GM12878 (cell line): ENCODE results near the gene CAPN2. TPM values are rescaled to one million over a fixed set of nuclear protein-coding genes. Genes with fewer than 3 reads are reported as not detected.

Experiments used
- ATAC-seq: fragments of 200-7000 bp; cut with Tn5 transposase; 3 replicates; pipeline ENCODE4 v1.9.1; 2020; ENCODE audit warnings: mild to moderate bottlenecking, moderate library complexity
- BruUV-seq: library from RNA; stranded (reverse); fragments of 400-500 nt; replicated peaks from 2 replicates; lab custom pipeline; 2021; lab: Mats Ljungman, UMichigan
- CTCF ChIA-PET: fragments of 300-600 bp; sonication (Branson Sonifier 250); formaldehyde crosslinking; extraction: SDS; loops from one replicate; lab custom pipeline; 2021; ENCODE audit warnings: inconsistent platforms; lab: Yijun Ruan, JAX
- POLR2A ChIA-PET: fragments of 350-600 bp; formaldehyde crosslinking; extraction: SDS; loops from one replicate; lab custom pipeline; 2021; ENCODE audit warnings: inconsistent platforms; lab: Charles Lee
- RAD21 ChIA-PET: fragments of 300-600 bp; sonication (Branson Sonifier 250); formaldehyde crosslinking; loops from one replicate; lab custom pipeline; 2023; ENCODE audit warnings: antibody characterized with exemption; ENCODE audit not compliant: unreplicated experiment; lab: Charles Lee
- SMC1A ChIA-PET: fragments of 300-600 bp; sonication (Branson Sonifier 250); formaldehyde crosslinking; loops from one replicate; lab custom pipeline; 2023; ENCODE audit not compliant: unreplicated experiment, uncharacterized antibody; lab: Charles Lee
- DNase-seq: peaks from one replicate; pipeline ENCODE4 v3.0.0-alpha.2; 2011; ENCODE audit warnings: low read depth, low spot score
- FAIRE-seq: peaks from 3 replicates; lab custom pipeline; 2011; peaks lifted over from hg19 to GRCh38; lab: Jason Lieb, UNC
- H2AFZ ChIP-seq: 2 replicates; pipeline ENCODE4 v1.6.0; 2011; ENCODE audit warnings: low read depth, low read length, control low read depth; ENCODE audit not compliant: control insufficient read depth
- H3K27ac ChIP-seq: 2 replicates; pipeline ENCODE4 v1.5.1; 2011; ENCODE audit warnings: control low read depth; ENCODE audit not compliant: control insufficient read depth, insufficient read depth
- H3K27me3 ChIP-seq, 2 experiments: replicated peaks in 1 of 2; 2 replicates each; pipeline versions ENCODE4 v1.6.0 to v1.6.1; 2011; ENCODE audit warnings: low read length in 1 of 2; ENCODE audit not compliant: control insufficient read depth in 2 of 2, insufficient read depth in 2 of 2
- H3K36me3 ChIP-seq, 2 experiments: 2 replicates each; pipeline ENCODE4 v1.5.1; 2011; ENCODE audit warnings: low read length in 1 of 2; ENCODE audit not compliant: control insufficient read depth in 2 of 2, insufficient read depth in 2 of 2
- H3K4me1 ChIP-seq: 2 replicates; pipeline ENCODE4 v1.6.1; 2011; ENCODE audit warnings: mild to moderate bottlenecking, low read length, moderate library complexity, mixed read lengths; ENCODE audit not compliant: control insufficient read depth, insufficient read depth
- H3K4me2 ChIP-seq: 2 replicates; pipeline ENCODE4 v1.6.0; 2011; ENCODE audit warnings: control low read depth; ENCODE audit not compliant: control insufficient read depth, insufficient read depth
- H3K4me3 ChIP-seq: fragments of 200-600 bp; sonication (generic); 2 replicates; pipeline ENCODE4 v1.5.1; 2016
- H3K79me2 ChIP-seq: 2 replicates; pipeline ENCODE4 v1.6.0; 2011; ENCODE audit warnings: low read length; ENCODE audit not compliant: control insufficient read depth, insufficient read depth
- H3K9ac ChIP-seq: 2 replicates; pipeline ENCODE4 v1.8.0; 2011; ENCODE audit warnings: low read length, control low read depth, mixed read lengths; ENCODE audit not compliant: control insufficient read depth, insufficient read depth
- H3K9me3 ChIP-seq: replicated peaks from 3 replicates; pipeline ENCODE4 v1.5.1; 2011; ENCODE audit warnings: mild to moderate bottlenecking, low read length; ENCODE audit not compliant: control insufficient read depth, insufficient read depth
- H4K20me1 ChIP-seq: 2 replicates; pipeline ENCODE4 v1.6.0; 2011; ENCODE audit not compliant: control insufficient read depth, insufficient read depth
- BACH1 ChIP-seq: fragments of 450-650 bp; IDR thresholded peaks from 2 replicates; pipeline ENCODE4 v1.6.1; 2017; ENCODE audit warnings: mild to moderate bottlenecking, borderline replicate concordance
- CEBPB ChIP-seq, 2 experiments: fragments of 150-350 bp in 1 of 2; IDR thresholded peaks; 2 replicates each; pipeline ENCODE4 v1.6.1; 2012 to 2014; ENCODE audit warnings: low read depth in 2 of 2, low read length in 2 of 2, borderline replicate concordance in 1 of 2, inconsistent platforms in 1 of 2
- E2F8 ChIP-seq: fragments of 450-650 bp; IDR thresholded peaks from 2 replicates; pipeline ENCODE4 v1.6.1; 2018; ENCODE audit warnings: mild to moderate bottlenecking, low read depth, moderate library complexity; ENCODE audit not compliant: partially characterized antibody
- FOXK2 ChIP-seq: fragments of 450-650 bp; IDR thresholded peaks from 2 replicates; pipeline ENCODE4 v1.6.1; 2017; ENCODE audit warnings: mild to moderate bottlenecking, moderate library complexity
- IKZF2 ChIP-seq, 2 experiments: fragments of 450-650 bp; IDR thresholded peaks; 2 replicates each; pipeline ENCODE4 v1.6.1; 2017; ENCODE audit warnings: mild to moderate bottlenecking in 2 of 2, moderate library complexity in 2 of 2
- KDM1A ChIP-seq: fragments of 200-600 bp; sonication (generic); IDR thresholded peaks from 2 replicates; pipeline ENCODE4 v1.6.1; 2016; ENCODE audit warnings: borderline replicate concordance
- MYC ChIP-seq: IDR thresholded peaks from 2 replicates; pipeline ENCODE4 v1.6.1; 2011; ENCODE audit warnings: mild to moderate bottlenecking, low read length, moderate library complexity, inconsistent platforms; ENCODE audit not compliant: insufficient read depth, insufficient replicate concordance, insufficient read length, severe bottlenecking
- RB1 ChIP-seq: fragments of 450-650 bp; formaldehyde crosslinking; IDR thresholded peaks from 2 replicates; pipeline ENCODE4 v1.6.1; 2017; ENCODE audit warnings: mild to moderate bottlenecking, borderline replicate concordance
- SUPT20H ChIP-seq: IDR thresholded peaks from 2 replicates; pipeline ENCODE4 v1.6.1; 2011; ENCODE audit warnings: low read depth, mild to moderate bottlenecking, low read length, moderate library complexity, borderline replicate concordance; ENCODE audit not compliant: control insufficient read depth
- TCF3 ChIP-seq: IDR thresholded peaks from 2 replicates; pipeline ENCODE4 v1.6.1; 2012; ENCODE audit warnings: low read depth, mild to moderate bottlenecking, low read length, borderline replicate concordance; ENCODE audit not compliant: insufficient read depth
- ZBTB11 ChIP-seq: fragments of 450-650 bp; formaldehyde crosslinking; IDR thresholded peaks from 2 replicates; pipeline ENCODE4 v1.5.0; 2022; ENCODE audit warnings: mild to moderate bottlenecking, missing genetic modification characterization
- ZNF207 ChIP-seq: fragments of 450-650 bp; IDR thresholded peaks from 2 replicates; pipeline ENCODE4 v1.6.1; 2014; ENCODE audit warnings: antibody characterized with exemption, mild to moderate bottlenecking, borderline replicate concordance
- WGBS: methylation state at CpG from one replicate; pipeline ENCODE4 v1.1.6; 2016; ENCODE audit warnings: low lambda C conversion rate; ENCODE audit not compliant: insufficient replicate concordance, insufficient coverage; ENCODE audit errors: missing lambda C conversion rate; 5-methylcytosine and 5-hydroxymethylcytosine counted together
- in situ Hi-C: fragments of 300-500 bp; cut with MboI; formaldehyde crosslinking; loops from 9 replicates; pipeline ENCODE4 v1.14.3; 2018; ENCODE audit warnings: mixed read lengths
- intact Hi-C: fragments of 100-400 bp; cut with micrococcal nuclease; formaldehyde crosslinking; loops from one replicate; pipeline ENCODE4 v1.14.2; 2022; ENCODE audit not compliant: unreplicated experiment
- polyA plus RNA-seq, 11 experiments: library from polyadenylated mRNA; depleted of rRNA in 4 of 11; unstranded in 6 of 11; stranded (reverse) in 5 of 11; fragments of >200 nt; fragmentation: Nextera tagmentation in 4 of 11; fragmentation: Illumina TruSeq in 1 of 11; extraction: Ambion mirVana in 4 of 11; extraction: Trizol in 1 of 11; gene quantifications; 1 replicate in 1 of 11; 2 replicates in 10 of 11; pipeline versions ENCODE4 v1.2.1 to v1.2.3, GENCODE V29; 2011 to 2016; ENCODE audit warnings: inconsistent platforms in 2 of 11, missing spikeins in 2 of 11, low read depth in 1 of 11
- total RNA-seq, 4 experiments: library from RNA; depleted of rRNA in 3 of 4; stranded (reverse); fragments of >200 nt in 3 of 4; fragmentation: Illumina TruSeq in 1 of 4; extraction: Trizol in 1 of 4; gene quantifications; 2 replicates each; pipeline versions ENCODE4 v1.2.1 to v1.2.3, GENCODE V29; 2013 to 2021
- TF ChIP-seq, protein P1 (sequence below), 3 experiments: IDR thresholded peaks in 2 of 3; conservative IDR thresholded peaks in 1 of 3; 2 replicates each; pipeline ENCODE4 v1.5.1; 2011; ENCODE audit warnings: low read depth in 3 of 3, low read length in 3 of 3, mild to moderate bottlenecking in 3 of 3, control low read depth in 2 of 3, moderate library complexity in 2 of 3, inconsistent platforms in 1 of 3, mixed read lengths in 1 of 3; ENCODE audit not compliant: control insufficient read depth in 2 of 3, insufficient read depth in 1 of 3; ENCODE audit errors: extremely low read depth in 1 of 3
- TF ChIP-seq, protein P2 (sequence below): fragments of 450-650 bp; IDR thresholded peaks from 2 replicates; pipeline ENCODE4 v1.6.1; 2017; ENCODE audit warnings: low read depth, mild to moderate bottlenecking, moderate library complexity

CAPN2 gene
- total and polyA plus RNA-seq, 10 of the 15 experiments (the other 5 are each of a cell fraction or from before 2014, with no cell fraction given), result 6.0 to 21.4 (median 16.6) TPM

GRCh38 chr1:223793716-223794115 is 81.4 kb downstream of the CAPN2 start:
- Histone ChIP-seq H4K20me1 (no peaks in the 10 kb centered on the region), H3K4me3 (no peak overlapping the region), H3K4me1 (no peaks in the 10 kb centered on the region), H3K27ac (no peak overlapping the region), H3K27me3 (no peaks in the 10 kb centered on the region), H3K9me3 (no peaks in the 10 kb centered on the region), H3K79me2 (no peaks in the 10 kb centered on the region), H3K9ac (no peak overlapping the region), H3K4me2 (no peak overlapping the region), H2AFZ (no peak overlapping the region), H3K36me3 (peaks cover 4% of the 10 kb centered on the region in 2 experiments; a peak in 3 of 4 replicates)
- ChIA-PET SMC1A (interaction anchor here (1.1 kb wide), 1 partner anchor 9 kb away, joined by 3 read pairs; no protein-coding TSS in a partner anchor), POLR2A (no interaction called here), CTCF (no interaction called here), RAD21 (no interaction called here)
- in situ Hi-C loops, result no loop called here
- DNase-seq (no peak), ATAC-seq (no peak), FAIRE-seq (no peak)
- WGBS, result 93% methylated on average over 4 of the region's 4 CpGs
- intact Hi-C loops, result no loop called here
- no TSS peak for BruUV-seq
- TF ChIP-seq BACH1 (no peak), CEBPB (IDR thresholded peaks at IDR 0.05; ENCODE audit: borderline replicate concordance in 1 of 2, low read depth in 2 of 2, low read length in 2 of 2) (no peak), ZNF207 (no peak), MYC (no peak), ZBTB11 (CRISPR knock-in tag) (no peak), RB1 (no peak), TCF3 (no peak), SUPT20H (no peak), E2F8 (no peak), IKZF2 (IDR thresholded peaks at IDR 0.05) (no peak), KDM1A (no peak), FOXK2 (no peak)
- TF ChIP-seq, protein P1, sequence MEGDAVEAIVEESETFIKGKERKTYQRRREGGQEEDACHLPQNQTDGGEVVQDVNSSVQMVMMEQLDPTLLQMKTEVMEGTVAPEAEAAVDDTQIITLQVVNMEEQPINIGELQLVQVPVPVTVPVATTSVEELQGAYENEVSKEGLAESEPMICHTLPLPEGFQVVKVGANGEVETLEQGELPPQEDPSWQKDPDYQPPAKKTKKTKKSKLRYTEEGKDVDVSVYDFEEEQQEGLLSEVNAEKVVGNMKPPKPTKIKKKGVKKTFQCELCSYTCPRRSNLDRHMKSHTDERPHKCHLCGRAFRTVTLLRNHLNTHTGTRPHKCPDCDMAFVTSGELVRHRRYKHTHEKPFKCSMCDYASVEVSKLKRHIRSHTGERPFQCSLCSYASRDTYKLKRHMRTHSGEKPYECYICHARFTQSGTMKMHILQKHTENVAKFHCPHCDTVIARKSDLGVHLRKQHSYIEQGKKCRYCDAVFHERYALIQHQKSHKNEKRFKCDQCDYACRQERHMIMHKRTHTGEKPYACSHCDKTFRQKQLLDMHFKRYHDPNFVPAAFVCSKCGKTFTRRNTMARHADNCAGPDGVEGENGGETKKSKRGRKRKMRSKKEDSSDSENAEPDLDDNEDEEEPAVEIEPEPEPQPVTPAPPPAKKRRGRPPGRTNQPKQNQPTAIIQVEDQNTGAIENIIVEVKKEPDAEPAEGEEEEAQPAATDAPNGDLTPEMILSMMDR (IDR thresholded peaks at IDR 0.05 in 2 of 3, conservative IDR thresholded peaks at IDR 0.05 in 1 of 3; ENCODE audit: control insufficient read depth in 2 of 3, extremely low read depth in 1 of 3, insufficient read depth in 1 of 3, low read depth in 3 of 3, low read length in 3 of 3), result no peak
- TF ChIP-seq, protein P2, sequence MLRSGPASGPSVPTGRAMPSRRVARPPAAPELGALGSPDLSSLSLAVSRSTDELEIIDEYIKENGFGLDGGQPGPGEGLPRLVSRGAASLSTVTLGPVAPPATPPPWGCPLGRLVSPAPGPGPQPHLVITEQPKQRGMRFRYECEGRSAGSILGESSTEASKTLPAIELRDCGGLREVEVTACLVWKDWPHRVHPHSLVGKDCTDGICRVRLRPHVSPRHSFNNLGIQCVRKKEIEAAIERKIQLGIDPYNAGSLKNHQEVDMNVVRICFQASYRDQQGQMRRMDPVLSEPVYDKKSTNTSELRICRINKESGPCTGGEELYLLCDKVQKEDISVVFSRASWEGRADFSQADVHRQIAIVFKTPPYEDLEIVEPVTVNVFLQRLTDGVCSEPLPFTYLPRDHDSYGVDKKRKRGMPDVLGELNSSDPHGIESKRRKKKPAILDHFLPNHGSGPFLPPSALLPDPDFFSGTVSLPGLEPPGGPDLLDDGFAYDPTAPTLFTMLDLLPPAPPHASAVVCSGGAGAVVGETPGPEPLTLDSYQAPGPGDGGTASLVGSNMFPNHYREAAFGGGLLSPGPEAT, result no peak
